ENCODE data around the gene EXD2.
A peak's percentile ranks its signal among the peaks of the same experiment; 100 is the strongest.

EXD2 gene

DNA sequence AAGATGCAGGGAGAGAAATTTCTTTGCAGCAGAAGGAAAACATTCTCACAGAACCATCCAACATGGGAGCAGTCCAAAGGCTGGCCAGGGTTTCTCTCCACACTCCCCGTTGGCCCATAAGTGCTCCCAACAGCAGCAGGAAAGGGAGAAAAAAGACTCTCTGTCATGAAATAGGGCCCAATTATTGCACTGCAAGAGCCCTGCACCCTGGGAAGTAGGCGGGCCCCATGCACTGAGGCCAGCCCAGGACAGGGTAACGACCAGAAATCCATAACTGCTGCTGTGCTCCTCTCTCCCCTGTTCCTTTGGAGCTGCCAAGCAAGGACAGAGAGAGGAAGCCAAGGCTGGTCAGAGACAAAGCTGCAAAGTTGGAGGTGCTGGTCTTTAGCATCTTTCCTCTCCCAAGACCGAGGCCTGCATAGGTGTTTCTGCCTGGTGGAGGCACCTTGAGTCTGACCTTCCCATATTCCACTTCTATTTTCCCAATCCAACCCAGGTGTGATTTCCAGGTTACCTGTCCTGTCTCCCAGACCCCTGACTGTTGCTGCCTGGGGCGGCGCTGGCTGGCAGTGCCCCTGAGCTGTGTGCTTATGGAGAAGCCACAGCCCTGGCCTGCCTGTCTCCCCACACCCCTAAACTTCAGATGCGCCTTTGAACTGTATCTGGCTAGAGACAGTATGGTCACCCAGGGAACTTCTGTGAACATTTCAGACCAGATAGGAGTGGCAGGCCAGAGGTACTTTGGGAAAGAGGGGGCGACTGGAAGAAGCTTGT lies 75.5 kb downstream of the EXD2 start:
- H3K4me3 ChIP-seq (replicated peaks; ENCODE audit: low read depth, low read length), result no peak overlapping the region
- TF ChIP-seq, protein P1, sequence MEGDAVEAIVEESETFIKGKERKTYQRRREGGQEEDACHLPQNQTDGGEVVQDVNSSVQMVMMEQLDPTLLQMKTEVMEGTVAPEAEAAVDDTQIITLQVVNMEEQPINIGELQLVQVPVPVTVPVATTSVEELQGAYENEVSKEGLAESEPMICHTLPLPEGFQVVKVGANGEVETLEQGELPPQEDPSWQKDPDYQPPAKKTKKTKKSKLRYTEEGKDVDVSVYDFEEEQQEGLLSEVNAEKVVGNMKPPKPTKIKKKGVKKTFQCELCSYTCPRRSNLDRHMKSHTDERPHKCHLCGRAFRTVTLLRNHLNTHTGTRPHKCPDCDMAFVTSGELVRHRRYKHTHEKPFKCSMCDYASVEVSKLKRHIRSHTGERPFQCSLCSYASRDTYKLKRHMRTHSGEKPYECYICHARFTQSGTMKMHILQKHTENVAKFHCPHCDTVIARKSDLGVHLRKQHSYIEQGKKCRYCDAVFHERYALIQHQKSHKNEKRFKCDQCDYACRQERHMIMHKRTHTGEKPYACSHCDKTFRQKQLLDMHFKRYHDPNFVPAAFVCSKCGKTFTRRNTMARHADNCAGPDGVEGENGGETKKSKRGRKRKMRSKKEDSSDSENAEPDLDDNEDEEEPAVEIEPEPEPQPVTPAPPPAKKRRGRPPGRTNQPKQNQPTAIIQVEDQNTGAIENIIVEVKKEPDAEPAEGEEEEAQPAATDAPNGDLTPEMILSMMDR (IDR thresholded peaks at IDR 0.05; ENCODE audit: low read length, missing control alignments), result no peak
- no peak for DNase-seq (ENCODE audit: low read depth)

DNA sequence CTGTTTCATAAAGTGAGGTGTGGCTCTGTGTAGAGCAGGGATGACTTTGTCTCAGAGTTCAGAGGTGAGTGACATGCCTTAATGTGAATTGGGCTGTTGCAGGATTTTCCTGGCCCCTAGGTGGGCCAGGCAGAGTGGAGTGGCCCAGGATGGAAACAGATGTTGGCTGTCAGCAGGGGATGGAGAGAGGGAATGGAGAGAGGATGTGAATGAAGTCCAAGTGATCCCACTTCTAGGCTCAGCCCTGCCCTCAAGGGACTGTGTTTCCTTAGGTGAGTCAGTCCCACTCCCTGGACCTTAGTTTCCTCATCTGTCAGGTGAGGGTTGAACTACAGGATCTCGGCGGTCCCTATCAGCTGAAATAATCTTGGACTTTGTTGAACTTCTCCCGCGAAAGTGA lies 76.2 kb downstream of the EXD2 start:
- no peak for DNase-seq (ENCODE audit: low read depth)
- H3K4me3 ChIP-seq (replicated peaks; ENCODE audit: low read depth, low read length), result no peak overlapping the region
- TF ChIP-seq, protein P1 (IDR thresholded peaks at IDR 0.05; ENCODE audit: low read length, missing control alignments), result no peak

DNA sequence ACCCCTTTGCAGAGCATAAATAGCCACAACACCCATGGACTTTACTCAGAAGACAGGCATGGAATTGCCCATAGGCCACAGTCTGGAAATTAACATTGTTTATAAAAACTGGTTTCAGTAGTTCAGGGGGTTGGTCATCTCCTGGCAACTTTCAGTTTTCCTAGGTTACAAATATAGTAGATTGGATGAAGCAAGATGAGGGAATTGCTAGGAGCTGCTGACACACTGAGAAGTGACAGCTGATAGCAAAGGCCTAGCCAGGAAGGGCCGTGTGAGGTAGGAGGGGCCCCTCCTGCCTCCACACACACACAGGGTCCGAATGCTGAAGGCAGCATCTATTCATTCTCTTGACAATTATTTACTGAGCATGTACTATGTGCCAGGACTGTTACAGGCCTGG lies 76.9 kb downstream of the EXD2 start:
- H3K4me3 ChIP-seq (replicated peaks; ENCODE audit: low read depth, low read length), result no peak overlapping the region
- TF ChIP-seq, protein P1 (IDR thresholded peaks at IDR 0.05; ENCODE audit: low read length, missing control alignments), result no peak
- DNase-seq (ENCODE audit: low read depth), result peak; percentile 44

DNA sequence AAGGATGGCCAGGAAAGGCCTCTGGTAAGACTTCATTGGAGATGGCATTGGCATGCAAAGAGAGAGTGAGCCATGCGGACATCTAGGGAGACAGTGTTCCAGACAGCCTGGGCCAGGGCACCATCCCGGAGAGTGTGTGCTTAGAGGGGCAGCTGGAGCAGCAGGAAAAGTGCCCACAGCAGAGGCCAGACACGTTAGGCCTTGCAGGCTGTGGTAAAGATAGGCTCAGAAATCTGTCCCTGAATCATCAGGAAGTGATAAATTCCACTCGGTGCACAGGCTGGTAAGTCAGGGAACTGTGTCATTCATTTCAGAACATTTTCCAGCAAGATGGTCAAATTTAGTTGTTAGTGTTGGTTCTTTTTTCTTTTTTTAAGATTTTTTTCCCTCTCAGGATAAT lies 77.5 kb downstream of the EXD2 start:
- H3K4me3 ChIP-seq (replicated peaks; ENCODE audit: low read depth, low read length), result no peak overlapping the region
- peak; percentile 37 for DNase-seq (ENCODE audit: low read depth)
- TF ChIP-seq, protein P1 (IDR thresholded peaks at IDR 0.05; ENCODE audit: low read length, missing control alignments), result no peak

DNA sequence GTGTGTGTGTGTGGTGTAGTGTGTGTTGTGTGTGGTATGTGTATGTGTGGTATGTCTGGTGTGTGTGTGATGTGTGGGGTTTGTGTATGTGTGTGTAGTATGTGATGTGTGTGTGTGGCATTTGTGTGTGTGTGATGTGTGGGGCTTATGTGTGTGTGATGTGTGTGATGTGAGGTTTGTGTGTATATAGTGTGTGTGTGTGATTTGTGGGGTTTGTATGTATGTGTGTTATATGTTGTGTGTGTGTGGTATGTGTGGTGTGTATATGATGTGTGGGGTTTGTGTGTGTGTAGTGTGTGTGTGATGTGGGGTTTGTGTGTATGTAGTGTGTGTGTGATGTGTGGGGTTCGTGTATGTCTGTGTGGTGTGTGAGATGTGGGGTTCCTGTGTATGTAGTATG lies 78.1 kb downstream of the EXD2 start:
- no peak overlapping the region for H3K4me3 ChIP-seq (replicated peaks; ENCODE audit: low read depth, low read length)
- no peak for DNase-seq (ENCODE audit: low read depth)
- TF ChIP-seq, protein P1 (IDR thresholded peaks at IDR 0.05; ENCODE audit: low read length, missing control alignments), result no peak

DNA sequence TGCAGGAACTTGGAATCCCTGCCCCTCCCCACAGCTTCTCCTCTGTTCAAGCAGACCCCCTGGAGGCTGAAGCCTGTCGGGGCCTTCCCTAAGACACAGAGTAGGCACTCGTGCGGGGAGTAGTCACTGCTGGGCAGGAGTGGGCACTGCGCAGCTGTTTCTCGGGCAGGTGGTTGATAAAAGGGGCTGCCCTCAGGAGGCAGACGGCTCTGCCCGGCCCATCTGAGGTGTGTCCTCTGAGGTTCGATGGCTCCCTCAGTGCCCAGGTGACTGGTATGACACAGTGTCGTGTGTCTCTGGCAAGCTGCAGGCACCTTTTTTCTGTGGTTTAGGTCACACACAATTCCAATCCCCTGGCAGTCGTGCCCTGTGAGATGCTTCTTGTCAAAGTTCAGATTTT lies 78.8 kb downstream of the EXD2 start:
- DNase-seq (ENCODE audit: low read depth), result no peak
- TF ChIP-seq, protein P1 (IDR thresholded peaks at IDR 0.05; ENCODE audit: low read length, missing control alignments), result no peak
- H3K4me3 ChIP-seq (replicated peaks; ENCODE audit: low read depth, low read length), result no peak overlapping the region

Data from fibroblast of pulmonary artery (primary cell).